SH-SY5Y (cell line): ENCODE data around the gene ATG14.

Experiments
- GATA2 ChIP-seq: IDR thresholded peaks from 2 replicates; pipeline ENCODE4 v1.6.1; 2011; ENCODE audit warnings: mild to moderate bottlenecking, low read depth, low read length
- GATA3 ChIP-seq: IDR thresholded peaks from 2 replicates; pipeline ENCODE4 v1.6.1; 2011; ENCODE audit warnings: low read depth, mild to moderate bottlenecking, low read length, moderate library complexity

DNA sequence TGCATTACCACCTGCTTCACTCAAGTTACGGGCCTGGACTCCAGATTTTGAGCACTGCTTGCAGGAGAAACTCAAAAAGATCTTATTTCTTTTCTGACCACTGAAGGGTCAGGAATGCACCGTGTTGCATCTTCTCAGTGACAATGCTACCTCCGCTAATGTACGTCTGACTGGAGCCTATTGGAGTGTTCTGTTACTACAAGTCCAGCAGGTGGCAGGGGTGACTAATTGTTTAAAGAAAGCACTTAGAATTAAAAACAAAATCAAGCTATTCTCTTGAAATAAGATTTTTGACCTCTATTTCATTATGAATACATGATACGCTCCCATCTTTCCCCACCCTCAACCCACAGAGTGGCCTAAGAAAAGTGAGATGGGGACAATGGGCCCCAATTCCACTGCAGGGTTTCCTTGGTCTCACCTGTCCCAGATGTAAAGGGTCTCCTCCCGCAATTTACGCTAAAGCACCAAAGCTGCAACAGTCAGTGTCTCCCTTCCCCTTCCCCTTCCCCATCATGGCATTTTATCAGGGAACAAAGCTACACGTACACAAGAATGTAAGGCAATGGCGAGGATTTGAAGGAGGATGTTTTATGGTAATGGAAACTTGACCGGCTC, 26.5 kb upstream of the ATG14 start:
- TF ChIP-seq GATA2: no peak
- no peak for TF ChIP-seq GATA3
